ENCODE data around the gene HOXC10.

HOXC10 gene

DNA sequence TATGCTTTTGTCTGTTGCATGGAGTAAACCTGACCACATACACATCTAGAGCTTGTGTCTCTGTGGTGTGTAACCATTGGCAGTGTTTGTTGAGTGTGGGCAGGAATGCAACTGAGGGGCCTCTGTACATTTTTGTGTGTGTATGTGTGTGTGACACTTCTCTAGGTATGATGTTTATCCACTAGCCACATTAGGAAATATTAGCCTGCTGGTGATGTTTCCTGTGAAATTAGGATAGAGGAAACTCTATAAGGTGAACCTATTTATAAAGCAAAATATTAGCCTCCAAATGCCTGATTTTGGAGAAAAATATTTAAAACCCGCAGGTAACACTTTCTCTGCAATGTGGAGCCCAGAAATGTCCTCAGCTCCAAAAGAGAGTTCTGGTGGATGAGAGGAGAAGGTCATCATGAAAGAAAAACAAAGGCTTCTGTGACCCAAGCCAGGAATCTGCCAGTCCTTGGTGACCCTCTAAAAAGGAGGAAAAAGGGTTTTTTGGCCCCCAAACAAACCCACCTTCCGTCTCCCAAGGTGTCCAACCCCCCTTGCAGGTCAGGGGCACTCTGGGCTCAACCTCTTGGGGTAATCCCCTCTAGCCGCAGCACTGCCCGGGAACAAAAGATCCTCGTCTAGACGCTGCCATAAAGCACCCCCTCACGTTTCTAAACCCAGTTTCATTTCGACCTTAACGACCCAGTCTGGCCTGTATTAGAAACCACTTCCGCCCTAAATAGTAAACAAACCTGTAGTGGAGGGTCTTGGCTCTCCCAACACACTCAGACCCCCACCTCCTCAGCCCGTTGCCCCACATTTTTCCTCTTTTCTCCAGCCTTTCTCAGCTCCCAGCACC is 7.1 kb upstream of the HOXC10 start:
- no peak for DNase-seq

GRCh38 chr12:53978477-53979356 is 6.2 kb upstream of the HOXC10 start:
- no peak for DNase-seq

DNA sequence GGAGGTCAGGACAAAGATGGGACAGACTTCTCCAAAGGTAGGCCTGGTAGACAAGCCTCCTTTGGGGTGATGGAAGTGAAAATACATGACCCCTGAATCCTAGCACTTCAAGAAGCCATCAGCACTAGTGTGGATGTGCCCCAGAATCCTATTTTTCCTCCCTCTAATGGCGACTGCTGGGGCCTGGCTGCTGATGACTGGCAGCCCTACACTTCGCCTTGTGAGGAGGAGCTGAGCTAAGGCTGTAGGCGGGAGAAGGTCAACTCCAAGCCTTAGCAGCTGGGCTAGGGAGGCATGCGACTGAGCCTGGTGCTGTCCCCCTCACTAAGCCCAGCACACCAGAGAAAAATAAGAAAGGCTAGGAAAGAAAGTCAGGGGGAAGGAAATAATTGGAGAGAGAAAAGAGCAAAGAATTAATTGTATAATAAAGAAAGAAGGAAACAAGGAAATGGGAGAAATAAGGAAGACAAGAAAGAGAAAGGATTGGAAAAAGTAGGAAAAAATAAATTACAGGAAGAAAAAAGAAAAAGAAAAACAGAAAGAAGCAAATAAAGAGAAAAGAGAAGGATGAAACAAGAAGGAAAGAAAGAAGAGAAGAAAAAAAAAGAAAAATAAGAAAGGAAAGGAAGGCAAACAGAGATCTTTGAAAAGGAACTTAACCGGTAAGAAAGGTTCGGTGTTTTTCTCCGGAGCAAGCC is 4.7 kb upstream of the HOXC10 start:
- no peak for DNase-seq

GRCh38 chr12:53980802-53981496 is 4.0 kb upstream of the HOXC10 start:
- DNase-seq: no peak

- DNase-seq: no peak
These were observed 3.0 kb upstream of the HOXC10 start for GRCh38 chr12:53981634-53982565.

- DNase-seq: no peak
These were observed 2.0 kb upstream of the HOXC10 start for GRCh38 chr12:53982648-53983567.

- no peak for DNase-seq
These were observed 1.4 kb upstream of the HOXC10 start for GRCh38 chr12:53983568-53983949.

DNA sequence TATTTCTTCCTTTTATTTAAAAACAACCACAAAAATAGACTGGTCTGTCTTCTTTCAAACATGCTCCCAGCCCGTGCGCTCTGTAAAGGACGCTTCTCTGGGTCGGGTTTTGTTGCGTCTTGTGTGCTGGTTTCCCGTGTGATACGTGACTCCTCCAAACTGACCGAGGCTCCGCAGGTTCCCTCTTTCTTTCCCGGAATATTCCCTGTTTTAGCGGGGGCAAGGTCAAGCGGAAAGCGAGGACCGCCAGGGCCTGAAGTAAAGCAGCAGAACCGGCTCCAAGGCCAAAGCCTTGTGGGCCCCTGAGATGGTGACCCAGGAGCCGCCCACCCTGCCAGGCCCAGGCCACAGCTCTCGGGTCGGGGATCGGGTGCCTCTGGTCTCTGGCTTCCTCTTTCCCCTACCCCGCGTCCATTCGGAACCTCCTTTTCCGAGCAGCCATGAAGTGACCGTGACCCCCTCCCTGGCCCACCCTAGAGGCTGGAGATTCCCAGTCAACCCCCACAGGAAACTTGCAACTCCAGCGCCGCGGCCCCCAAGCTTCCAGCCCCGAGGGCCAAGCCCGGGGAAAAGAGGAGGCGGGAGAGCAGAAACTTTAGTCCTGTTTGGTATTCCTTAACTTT is 885 bp upstream of the HOXC10 start:
- no peak for DNase-seq

DNA sequence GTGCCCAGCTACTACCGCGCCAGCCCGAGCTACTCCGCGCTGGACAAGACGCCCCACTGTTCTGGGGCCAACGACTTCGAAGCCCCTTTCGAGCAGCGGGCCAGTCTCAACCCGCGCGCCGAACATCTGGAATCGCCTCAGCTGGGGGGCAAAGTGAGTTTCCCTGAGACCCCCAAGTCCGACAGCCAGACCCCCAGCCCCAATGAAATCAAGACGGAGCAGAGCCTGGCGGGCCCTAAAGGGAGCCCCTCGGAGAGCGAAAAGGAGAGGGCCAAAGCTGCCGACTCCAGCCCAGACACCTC is 697 bp downstream of the HOXC10 start:
- DNase-seq: no peak

DNA sequence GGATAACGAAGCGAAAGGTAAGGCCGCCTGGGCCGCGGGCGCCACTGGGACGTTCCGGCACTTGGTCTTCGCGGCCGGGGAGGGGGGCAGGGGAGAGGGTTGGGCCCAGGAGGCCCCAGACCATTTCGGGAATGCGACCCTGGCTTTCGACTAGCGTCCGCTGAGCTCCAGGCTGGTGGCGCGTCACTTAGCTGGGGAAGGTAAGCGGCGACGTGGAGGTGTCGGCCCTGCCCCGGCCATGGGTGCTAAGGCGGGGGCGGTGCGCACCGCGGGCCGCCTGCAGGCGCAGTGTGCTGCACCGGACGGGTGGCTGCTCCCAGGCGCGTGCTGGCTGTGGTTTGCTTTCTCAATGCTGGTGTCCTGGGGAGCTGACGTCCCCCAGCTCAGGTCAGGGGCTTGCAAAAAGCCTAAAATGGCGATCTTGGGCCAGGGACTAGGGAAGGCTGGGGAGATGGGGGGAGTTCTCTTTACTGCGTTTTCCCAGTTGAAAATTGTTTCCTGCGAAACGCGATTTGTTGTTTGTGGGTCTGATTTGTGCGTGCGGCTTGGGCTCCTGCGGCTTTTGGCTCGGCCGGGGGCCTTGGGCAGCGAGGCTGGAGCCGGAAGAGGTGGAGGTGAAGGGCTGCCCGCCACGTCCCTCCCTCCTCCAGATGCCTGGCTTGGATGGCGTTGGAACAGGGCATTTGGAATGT is 1.2 kb downstream of the HOXC10 start:
- DNase-seq: no peak

DNA sequence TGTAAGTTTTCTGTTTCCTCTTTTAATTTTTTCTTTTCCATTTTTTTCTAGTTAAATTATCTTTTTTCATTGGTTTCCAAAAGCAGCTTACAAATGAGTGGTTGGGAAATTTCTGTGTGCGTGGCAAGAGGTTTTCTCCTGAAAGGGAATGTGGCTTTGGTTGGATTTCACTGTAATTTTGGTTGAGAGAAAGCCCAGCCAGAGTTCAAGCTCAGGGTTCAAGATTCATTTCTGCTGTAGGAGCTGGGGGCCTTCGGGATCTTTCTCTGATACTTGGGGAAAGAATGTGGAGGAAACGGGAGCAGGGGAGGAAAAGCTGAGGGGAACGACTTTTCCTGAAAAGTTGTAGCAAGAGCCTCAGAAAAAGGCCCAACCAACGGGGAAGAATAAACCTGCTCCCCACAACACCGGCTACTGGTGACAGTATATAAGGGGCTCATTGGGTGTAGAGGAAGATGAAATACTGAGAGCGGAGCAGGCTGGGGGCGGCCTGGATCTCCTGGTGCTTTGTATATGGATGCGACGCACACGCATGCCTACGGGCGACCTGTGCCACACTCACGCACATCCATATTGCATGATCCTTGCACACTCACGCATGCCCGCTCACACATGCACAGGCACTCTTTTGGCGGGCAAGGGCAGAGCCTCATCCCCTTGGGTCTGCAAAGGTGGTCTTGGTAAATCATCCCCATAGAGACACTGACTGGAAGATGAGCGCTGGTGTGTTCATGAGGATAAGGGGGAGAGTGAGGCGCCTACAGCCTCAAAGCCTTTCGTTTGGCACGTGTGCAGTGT is 1.9 kb downstream of the HOXC10 start:
- DNase-seq: no peak

- no peak for DNase-seq
These were observed 2.9 kb downstream of the HOXC10 start for GRCh38 chr12:53987787-53988230.

GRCh38 chr12:53988541-53989226 is 3.7 kb downstream of the HOXC10 start:
- no peak for DNase-seq

DNA sequence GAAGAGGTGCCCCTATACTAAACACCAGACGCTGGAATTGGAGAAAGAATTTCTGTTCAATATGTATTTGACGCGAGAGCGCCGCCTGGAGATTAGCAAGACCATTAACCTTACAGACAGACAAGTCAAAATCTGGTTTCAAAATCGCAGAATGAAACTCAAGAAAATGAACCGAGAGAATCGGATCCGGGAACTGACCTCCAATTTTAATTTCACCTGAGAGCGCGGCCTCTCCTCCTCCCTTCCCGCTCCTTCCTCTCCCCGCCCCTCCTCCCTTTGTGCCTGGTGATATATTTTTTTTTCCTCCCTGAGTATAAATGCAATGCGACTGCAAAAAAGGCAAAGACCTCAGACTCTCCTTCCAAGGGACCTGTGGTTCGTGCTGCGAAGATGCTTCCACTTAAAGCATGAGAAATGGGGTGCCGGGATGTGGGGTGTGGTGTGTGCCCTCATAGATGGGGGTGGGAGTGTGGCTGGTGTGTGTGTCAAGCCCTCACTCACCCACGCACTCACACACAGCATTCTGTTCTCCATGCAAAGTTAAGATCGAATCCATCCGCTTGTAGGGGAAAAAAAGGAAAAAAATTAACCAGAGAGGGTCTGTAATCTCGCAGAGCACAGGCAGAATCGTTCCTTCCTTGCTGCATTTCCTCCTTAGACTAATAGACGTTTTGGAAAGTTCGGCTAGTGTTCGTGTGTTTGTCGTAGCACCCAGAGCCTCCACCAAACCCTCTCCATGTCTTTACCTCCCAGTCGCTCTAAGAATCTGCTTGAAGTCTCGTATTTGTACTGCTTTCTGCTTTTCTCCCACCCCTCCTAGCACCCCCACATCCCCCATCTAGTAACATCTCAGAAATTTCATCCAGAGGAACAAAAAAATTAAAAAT is 4.5 kb downstream of the HOXC10 start:
- no peak for DNase-seq

DNA sequence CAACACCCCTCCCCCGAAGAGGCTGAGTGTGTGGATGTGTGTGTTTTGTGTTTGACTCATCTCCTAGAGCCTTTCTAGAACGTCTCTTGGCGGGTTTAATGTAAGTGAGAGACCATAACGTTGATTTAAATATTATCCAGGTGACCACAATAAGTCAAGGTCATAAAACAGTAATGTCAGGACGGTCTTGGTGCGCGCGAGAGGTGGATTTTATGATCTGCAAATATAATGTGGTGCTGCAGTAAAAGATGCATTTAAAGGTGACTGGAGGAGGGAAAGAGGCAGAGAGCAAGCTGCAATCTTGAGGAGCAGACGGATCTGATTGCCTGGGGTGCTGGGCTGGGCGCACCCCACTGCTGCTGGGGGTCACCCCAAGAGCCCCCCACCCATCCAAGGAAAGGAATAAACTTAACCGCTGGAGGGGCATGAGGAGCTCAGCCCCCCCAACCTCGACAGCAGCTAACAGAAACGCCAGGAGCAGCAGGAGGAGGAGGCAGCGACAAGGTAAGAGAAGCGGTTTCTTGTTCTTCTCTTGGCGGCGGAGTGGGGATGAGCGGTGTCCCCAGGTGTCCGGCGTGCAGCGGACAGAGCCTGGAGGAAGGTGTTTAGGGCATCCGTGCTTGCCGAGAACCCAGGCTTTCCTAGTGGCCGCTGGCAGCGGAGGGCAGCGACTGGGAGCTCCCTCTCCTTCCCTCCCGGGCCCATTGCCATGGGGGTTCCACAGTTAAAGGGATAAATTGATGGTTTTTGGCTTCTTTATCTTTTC is 5.5 kb downstream of the HOXC10 start:
- no peak for DNase-seq

GRCh38 chr12:53991077-53991460 is 6.1 kb downstream of the HOXC10 start:
- no peak for DNase-seq

Data from NCI-H2029 treated with DMSO at 0.1 percent for 48 hours (cell line).